K562 (cell line): Measurements from ENCODE around the gene LINC00632.

Experiments
- BACH1 ChIP-seq: fragments of 200-800 bp; sonication (Bioruptor generic); IDR thresholded peaks from 2 replicates; pipeline ENCODE4 v1.6.1; 2016; ENCODE audit warnings: missing genetic modification characterization, missing compliant biosample characterization
- CAMTA2 ChIP-seq: fragments of 250-450 bp; sonication (Bioruptor Pico); conservative IDR thresholded peaks from 2 replicates; pipeline ENCODE4 v1.5.1; 2022
- GABPB1 ChIP-seq: sonication (generic); formaldehyde crosslinking; IDR thresholded peaks from 2 replicates; pipeline ENCODE4 v1.8.0; 2022; ENCODE audit warnings: mild to moderate bottlenecking, missing genetic modification reagents
- JUNB ChIP-seq: fragments of 450-650 bp; formaldehyde crosslinking; conservative IDR thresholded peaks from 2 replicates; pipeline ENCODE4 v1.4.0; 2020; ENCODE audit warnings: mild to moderate bottlenecking
- JUND ChIP-seq, 2 experiments: IDR thresholded peaks; 2 replicates in 1 of 2; 3 replicates in 1 of 2; pipeline ENCODE4 v1.6.1; 2011; ENCODE audit warnings: borderline replicate concordance in 2 of 2, low read depth in 2 of 2, low read length in 2 of 2, improper control_type of control experiment in 1 of 2, missing biosample characterization in 1 of 2, missing genetic modification characterization in 1 of 2, missing genetic modification reagents in 1 of 2
- MAX ChIP-seq: sonication (generic); formaldehyde crosslinking; IDR thresholded peaks from 2 replicates; pipeline ENCODE4 v1.9.0; 2022; ENCODE audit warnings: mild to moderate bottlenecking, missing genetic modification reagents
- MTA2 ChIP-seq: fragments of 450-650 bp; IDR thresholded peaks from 2 replicates; pipeline ENCODE4 v1.6.1; 2016; ENCODE audit warnings: low read depth
- NFE2L1 ChIP-seq: fragments of 450-650 bp; IDR thresholded peaks from 2 replicates; pipeline ENCODE4 v1.6.1; 2016; ENCODE audit warnings: missing genetic modification characterization, low read depth, mild to moderate bottlenecking, missing compliant biosample characterization, moderate library complexity, borderline replicate concordance
- STAT5B ChIP-seq: fragments of 250-450 bp; sonication (Bioruptor Pico); IDR thresholded peaks from 2 replicates; pipeline ENCODE4 v1.8.0; 2021; ENCODE audit warnings: mild to moderate bottlenecking, inconsistent platforms
- USF1 ChIP-seq: sonication (generic); formaldehyde crosslinking; IDR thresholded peaks from 2 replicates; pipeline ENCODE4 v1.9.0; 2022; ENCODE audit warnings: mild to moderate bottlenecking, missing genetic modification reagents
- ZNF217 ChIP-seq: sonication (generic); formaldehyde crosslinking; IDR thresholded peaks from 2 replicates; pipeline ENCODE4 v1.8.0; 2022; ENCODE audit warnings: mild to moderate bottlenecking, missing genetic modification reagents
- ZNF512 ChIP-seq: IDR thresholded peaks from 2 replicates; pipeline ENCODE4 v1.6.1; 2016; ENCODE audit warnings: missing genetic modification characterization, missing compliant biosample characterization
- TF ChIP-seq, protein P1 (sequence below), 2 experiments: fragments of 450-650 bp; IDR thresholded peaks; 2 replicates each; pipeline ENCODE4 v1.6.1; 2016

DNA sequence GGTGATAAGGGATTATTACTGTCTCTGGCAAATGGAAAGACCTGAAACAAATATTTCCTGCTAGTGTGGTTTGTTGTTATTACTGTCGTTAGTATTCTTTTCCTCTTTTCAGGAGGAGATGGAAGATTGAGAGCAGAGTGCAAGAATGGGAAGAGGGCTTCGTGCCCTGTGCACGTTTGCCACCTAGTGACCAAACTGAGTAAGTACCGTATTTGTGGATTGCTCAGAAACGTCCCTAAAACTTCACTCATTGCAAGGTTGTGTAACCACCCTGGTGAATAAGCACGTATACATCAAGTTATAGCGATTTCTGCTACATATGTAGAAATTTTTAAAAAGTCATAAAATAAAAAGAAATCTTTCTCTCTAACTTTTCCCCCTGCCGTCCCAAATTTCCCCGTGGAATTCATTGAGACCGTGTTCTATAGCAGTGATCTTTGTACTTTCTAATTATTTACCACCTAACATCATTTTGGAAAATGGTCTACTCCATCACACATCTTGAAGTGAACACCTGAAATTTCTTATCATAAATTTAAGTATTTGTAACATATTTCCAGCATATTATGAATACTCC, 24.3 kb downstream of the LINC00632 start:
- TF ChIP-seq STAT5B (CRISPR knock-in tag) (no peak), GABPB1 (no peak), USF1 (CRISPR knock-in tag) (no peak), MTA2 (no peak), MAX (no peak), CAMTA2 (CRISPR knock-in tag) (no peak), ZNF217 (CRISPR knock-in tag) (no peak), JUND (IDR thresholded peaks at IDR 0.05; ENCODE audit: borderline replicate concordance, low read depth, low read length) (no peak), JUND (tag; IDR thresholded peaks at IDR 0.05; ENCODE audit: borderline replicate concordance, low read depth, low read length) (no peak), NFE2L1 (tag) (no peak), JUNB (CRISPR knock-in tag) (no peak), ZNF512 (tag) (no peak), BACH1 (no peak)
- TF ChIP-seq, protein P1, sequence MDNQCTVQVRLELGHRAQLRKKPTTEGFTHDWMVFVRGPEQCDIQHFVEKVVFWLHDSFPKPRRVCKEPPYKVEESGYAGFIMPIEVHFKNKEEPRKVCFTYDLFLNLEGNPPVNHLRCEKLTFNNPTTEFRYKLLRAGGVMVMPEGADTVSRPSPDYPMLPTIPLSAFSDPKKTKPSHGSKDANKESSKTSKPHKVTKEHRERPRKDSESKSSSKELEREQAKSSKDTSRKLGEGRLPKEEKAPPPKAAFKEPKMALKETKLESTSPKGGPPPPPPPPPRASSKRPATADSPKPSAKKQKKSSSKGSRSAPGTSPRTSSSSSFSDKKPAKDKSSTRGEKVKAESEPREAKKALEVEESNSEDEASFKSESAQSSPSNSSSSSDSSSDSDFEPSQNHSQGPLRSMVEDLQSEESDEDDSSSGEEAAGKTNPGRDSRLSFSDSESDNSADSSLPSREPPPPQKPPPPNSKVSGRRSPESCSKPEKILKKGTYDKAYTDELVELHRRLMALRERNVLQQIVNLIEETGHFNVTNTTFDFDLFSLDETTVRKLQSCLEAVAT (IDR thresholded peaks at IDR 0.05): no peak
